ENCODE measurements around the gene FILIP1L. TPM values are rescaled to one million over a fixed set of nuclear protein-coding genes. Genes with fewer than 3 reads are reported as not detected.
"Not testable (repeated sequence)": the region's sequence is repeated elsewhere in the genome, so short reads cannot be mapped to it uniquely, and the experiment has no call there.

FILIP1L gene
- polyA plus RNA-seq, 12 donors: 55.9 to 104 (median 65.0) TPM; not detected in 1

- no peak for DNase-seq
These were observed 11.5 kb downstream of the FILIP1L start for GRCh38 chr3:100102757-100103156.

- DNase-seq: no peak
These were observed 13.9 kb downstream of the FILIP1L start for GRCh38 chr3:100100425-100100824.

GRCh38 chr3:100099621-100100020, 14.7 kb downstream of the FILIP1L start:
- no peak for DNase-seq

GRCh38 chr3:100098784-100099070, 15.6 kb downstream of the FILIP1L start:
- no peak for DNase-seq

- DNase-seq: no peak
These were observed 16.1 kb downstream of the FILIP1L start for GRCh38 chr3:100097919-100098783.

- DNase-seq: no peak
These were observed 17.4 kb downstream of the FILIP1L start for GRCh38 chr3:100096866-100097265.

- DNase-seq: not testable (repeated sequence)
These were observed 18.0 kb downstream of the FILIP1L start for GRCh38 chr3:100096286-100096685.

GRCh38 chr3:100093831-100094230, 20.5 kb downstream of the FILIP1L start:
- no peak for DNase-seq

- DNase-seq: no peak
These were observed 23.7 kb downstream of the FILIP1L start for GRCh38 chr3:100090669-100091005.

- peak; percentile 44 for DNase-seq
These were observed 24.3 kb downstream of the FILIP1L start for GRCh38 chr3:100089812-100090668.

- DNase-seq: no peak
These were observed 25.4 kb downstream of the FILIP1L start for GRCh38 chr3:100088735-100089368.

- no peak for DNase-seq
These were observed 27.1 kb downstream of the FILIP1L start for GRCh38 chr3:100087198-100087597.

GRCh38 chr3:100086401-100086800, 27.9 kb downstream of the FILIP1L start:
- no peak for DNase-seq

- DNase-seq: no peak
These were observed 30.0 kb downstream of the FILIP1L start for GRCh38 chr3:100084100-100084806.

- no peak for DNase-seq
These were observed 31.1 kb downstream of the FILIP1L start for GRCh38 chr3:100083209-100083608.

- no peak for DNase-seq
These were observed 31.6 kb downstream of the FILIP1L start for GRCh38 chr3:100082714-100083113.

- no peak for DNase-seq
These were observed 32.2 kb downstream of the FILIP1L start for GRCh38 chr3:100081986-100082692.

GRCh38 chr3:100081311-100081710, 33.0 kb downstream of the FILIP1L start:
- DNase-seq: no peak

- no peak for DNase-seq
These were observed 33.7 kb downstream of the FILIP1L start for GRCh38 chr3:100080573-100080972.

- DNase-seq: no peak
These were observed 35.0 kb downstream of the FILIP1L start for GRCh38 chr3:100079328-100079727.

All from muscle of arm (tissue), 12 donors.